H1 (cell line): ENCODE results near the gene RAP2B. TPM values are rescaled to one million over a fixed set of nuclear protein-coding genes. Genes with fewer than 3 reads are reported as not detected.

Source experiments
- CEBPB ChIP-seq: IDR thresholded peaks from 2 replicates; pipeline ENCODE4 v1.6.1; 2012; ENCODE audit warnings: low read depth, low read length
- polyA plus RNA-seq, 7 experiments: library from polyadenylated mRNA; depleted of rRNA in 3 of 7; stranded (reverse) in 5 of 7; unstranded in 2 of 7; fragments of >200 nt in 5 of 7; fragments of 200-250 nt in 2 of 7; gene quantifications; 1 replicate in 5 of 7; 2 replicates in 1 of 7; 4 replicates in 1 of 7; pipeline versions ENCODE4 v1.2.1 to v1.2.3, GENCODE V29; 2011 to 2013; ENCODE audit warnings: missing spikeins in 2 of 7, mixed read lengths in 2 of 7
- total RNA-seq: library from RNA; stranded (reverse); fragmentation: NEBNext Ultra II Directional; extraction: Animal tissue kit (Norgen Biotek cat#: 25700); gene quantifications from 2 replicates; pipeline ENCODE4 v1.2.1, GENCODE V29; 2021

RAP2B gene
- total and polyA plus RNA-seq, 2 of the 8 experiments (the other 6 are each of a cell fraction or from before 2014, with no cell fraction given), result 7.5 to 20.3 TPM

DNA sequence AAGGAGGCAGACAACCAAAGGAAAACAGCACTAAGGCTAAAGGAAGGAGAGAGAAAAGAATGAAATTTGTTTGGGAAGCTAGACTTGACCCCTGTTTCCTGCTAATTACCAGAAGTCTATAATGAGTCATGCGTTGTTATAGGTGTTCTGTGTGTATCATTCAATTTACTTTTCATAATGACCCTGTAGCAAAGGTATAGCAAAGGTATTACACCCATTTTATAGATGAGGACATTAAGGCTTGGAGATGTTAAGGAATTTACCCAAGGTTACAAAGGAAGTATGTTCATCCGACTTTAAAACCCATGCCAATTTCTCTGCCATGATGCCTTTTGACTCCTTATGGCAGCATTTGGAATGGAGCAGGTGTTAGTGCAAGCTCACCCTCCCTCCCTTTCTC is 54.9 kb downstream of the RAP2B start (continued):
- TF ChIP-seq CEBPB, result no peak
